ENCODE data around the gene MEPCE.
"Not testable (repeated sequence)": the region's sequence is repeated elsewhere in the genome, so short reads cannot be mapped to it uniquely, and the experiment has no call there.

The MEPCE gene

GRCh38 chr7:100429637-100430492 lies at the start of gene MEPCE:
Gene MEPCE (plus strand): TSS chr7:100429831. CDS start chr7:100430019, 188 bp downstream.
- peak; percentile 97 for DNase-seq (ENCODE audit: low read depth)

- no peak for DNase-seq (ENCODE audit: low read depth)
Observed at GRCh38 chr7:100380196-100380595, 49.4 kb upstream of the MEPCE start.

- DNase-seq (ENCODE audit: low read depth): not testable (repeated sequence)
Observed at GRCh38 chr7:100381531-100382233, 47.9 kb upstream of the MEPCE start.

- DNase-seq (ENCODE audit: low read depth): not testable (repeated sequence)
Observed at GRCh38 chr7:100382234-100382853, 47.3 kb upstream of the MEPCE start.

GRCh38 chr7:100384628-100385294 lies 44.9 kb upstream of the MEPCE start:
- DNase-seq (ENCODE audit: low read depth): no peak

- no peak for DNase-seq (ENCODE audit: low read depth)
Observed at GRCh38 chr7:100386940-100387339, 42.7 kb upstream of the MEPCE start.

GRCh38 chr7:100387695-100388094 lies 41.9 kb upstream of the MEPCE start:
- DNase-seq (ENCODE audit: low read depth): no peak

- DNase-seq (ENCODE audit: low read depth): no peak
Observed at GRCh38 chr7:100389437-100390088, 40.1 kb upstream of the MEPCE start.

- DNase-seq (ENCODE audit: low read depth): no peak
Observed at GRCh38 chr7:100390286-100391009, 39.2 kb upstream of the MEPCE start.

- no peak for DNase-seq (ENCODE audit: low read depth)
Observed at GRCh38 chr7:100393233-100393905, 36.3 kb upstream of the MEPCE start.

GRCh38 chr7:100394077-100394476 lies 35.6 kb upstream of the MEPCE start:
- no peak for DNase-seq (ENCODE audit: low read depth)

GRCh38 chr7:100396421-100396982 lies 33.1 kb upstream of the MEPCE start:
- DNase-seq (ENCODE audit: low read depth): no peak

GRCh38 chr7:100397315-100398081 lies 32.1 kb upstream of the MEPCE start:
- DNase-seq (ENCODE audit: low read depth): no peak

GRCh38 chr7:100398239-100398638 lies 31.4 kb upstream of the MEPCE start:
- no peak for DNase-seq (ENCODE audit: low read depth)

GRCh38 chr7:100400041-100400440 lies 29.6 kb upstream of the MEPCE start:
- DNase-seq (ENCODE audit: low read depth): no peak

GRCh38 chr7:100400656-100401055 lies 29.0 kb upstream of the MEPCE start:
- no peak for DNase-seq (ENCODE audit: low read depth)

- no peak for DNase-seq (ENCODE audit: low read depth)
Observed at GRCh38 chr7:100401811-100402210, 27.8 kb upstream of the MEPCE start.

GRCh38 chr7:100402241-100402640 lies 27.4 kb upstream of the MEPCE start:
- DNase-seq (ENCODE audit: low read depth): no peak

- no peak for DNase-seq (ENCODE audit: low read depth)
Observed at GRCh38 chr7:100406767-100407166, 22.9 kb upstream of the MEPCE start.
